ENCODE measurements around the gene TTYH2.
"Not testable (repeated sequence)": the region's sequence is repeated elsewhere in the genome, so short reads cannot be mapped to it uniquely, and the experiment has no call there.

The TTYH2 gene, protein sequence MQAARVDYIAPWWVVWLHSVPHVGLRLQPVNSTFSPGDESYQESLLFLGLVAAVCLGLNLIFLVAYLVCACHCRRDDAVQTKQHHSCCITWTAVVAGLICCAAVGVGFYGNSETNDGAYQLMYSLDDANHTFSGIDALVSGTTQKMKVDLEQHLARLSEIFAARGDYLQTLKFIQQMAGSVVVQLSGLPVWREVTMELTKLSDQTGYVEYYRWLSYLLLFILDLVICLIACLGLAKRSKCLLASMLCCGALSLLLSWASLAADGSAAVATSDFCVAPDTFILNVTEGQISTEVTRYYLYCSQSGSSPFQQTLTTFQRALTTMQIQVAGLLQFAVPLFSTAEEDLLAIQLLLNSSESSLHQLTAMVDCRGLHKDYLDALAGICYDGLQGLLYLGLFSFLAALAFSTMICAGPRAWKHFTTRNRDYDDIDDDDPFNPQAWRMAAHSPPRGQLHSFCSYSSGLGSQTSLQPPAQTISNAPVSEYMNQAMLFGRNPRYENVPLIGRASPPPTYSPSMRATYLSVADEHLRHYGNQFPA

DNA sequence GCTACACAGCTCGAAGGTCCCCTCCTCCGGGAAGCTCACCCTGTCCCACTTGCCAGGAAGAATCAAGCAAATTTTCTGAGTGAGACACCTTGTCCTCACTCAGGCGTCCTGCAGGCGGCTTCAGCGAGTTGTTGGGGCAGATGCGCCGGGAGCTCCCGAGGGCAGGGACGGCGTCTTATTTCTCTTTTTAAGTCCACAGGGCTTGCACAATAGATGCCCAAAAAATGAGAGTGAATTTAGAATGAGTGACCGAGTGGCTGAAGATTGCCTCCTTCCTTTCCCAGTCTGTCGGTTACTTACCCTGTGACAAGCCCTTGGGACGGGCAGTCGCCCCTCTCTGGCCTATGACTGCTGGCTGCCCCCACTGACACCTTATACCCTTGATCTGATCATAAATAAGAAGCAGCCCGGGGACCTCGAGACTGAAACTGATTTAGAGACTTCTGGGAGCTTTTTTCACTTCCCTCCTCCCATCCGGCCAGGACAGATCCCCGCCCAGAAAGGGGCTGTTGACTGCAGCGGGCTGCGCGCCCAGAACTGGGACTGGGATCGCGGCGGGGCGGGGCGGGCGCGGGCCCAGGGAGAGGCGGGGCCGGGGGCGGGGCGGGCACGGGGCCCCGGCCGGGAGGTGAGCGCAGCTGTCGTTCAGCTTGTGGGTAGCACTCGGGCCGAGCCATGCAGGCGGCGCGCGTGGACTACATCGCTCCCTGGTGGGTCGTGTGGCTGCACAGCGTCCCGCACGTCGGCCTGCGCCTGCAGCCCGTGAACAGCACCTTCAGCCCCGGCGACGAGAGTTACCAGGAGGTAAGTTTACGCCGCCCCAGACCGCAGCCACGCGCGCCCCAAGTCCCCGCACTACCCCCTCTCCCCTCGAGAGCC, at the start of gene TTYH2:
TSS of gene TTYH2 (plus strand) at position 659 of the 879 bp plus-strand sequence. CDS start at position 676, 17 bp downstream.
- peak; percentile 89 for DNase-seq (ENCODE audit: low spot score)

DNA sequence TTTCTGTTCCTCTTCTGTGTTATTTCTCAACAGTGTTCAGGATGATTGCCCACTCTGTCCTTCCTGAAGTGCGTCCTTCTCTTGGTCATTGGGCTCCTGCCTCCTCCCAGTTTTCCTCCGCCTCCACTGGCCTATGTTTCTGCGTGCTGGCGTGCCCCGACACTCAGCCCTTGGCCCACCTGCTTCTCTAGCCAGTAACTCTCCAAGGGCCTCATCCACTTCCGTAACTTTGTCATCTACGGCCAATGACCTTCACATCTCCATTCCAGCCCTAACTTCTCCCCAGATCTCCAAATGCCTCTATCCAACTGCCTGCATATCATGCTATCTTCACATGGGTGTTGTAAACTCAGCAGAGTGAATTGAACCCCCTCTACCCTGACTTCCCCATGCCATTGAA, 49.5 kb upstream of the TTYH2 start:
- DNase-seq (ENCODE audit: low spot score), result no peak

DNA sequence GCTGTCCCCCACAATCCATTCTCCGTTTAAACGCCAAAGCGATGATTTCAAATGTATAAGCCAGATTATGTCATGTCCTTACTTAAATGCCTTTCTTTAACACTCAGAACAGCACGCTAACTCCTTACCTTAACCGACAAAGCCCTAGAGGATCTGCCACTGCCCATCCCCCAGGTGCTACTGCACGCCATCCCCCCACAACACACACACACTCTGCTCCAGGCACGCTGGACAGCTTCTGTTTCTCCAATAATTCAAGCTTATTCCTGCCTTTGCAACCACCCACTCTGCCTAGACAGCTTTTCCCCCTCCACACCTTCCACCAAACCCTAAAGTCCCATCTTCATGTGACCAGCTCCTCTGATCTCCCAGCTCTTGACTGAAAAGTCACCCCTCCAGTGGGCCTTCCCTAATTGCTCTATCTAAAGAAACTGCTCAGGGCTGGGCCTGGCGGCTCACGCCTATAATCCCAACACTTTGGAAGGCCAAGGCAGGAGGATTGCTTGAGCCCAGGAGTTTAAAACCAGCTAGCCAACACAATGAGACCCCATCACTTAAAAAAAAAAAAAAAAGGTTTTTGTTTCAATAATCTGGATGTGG, 48.8 kb upstream of the TTYH2 start:
- no peak for DNase-seq (ENCODE audit: low spot score)

DNA sequence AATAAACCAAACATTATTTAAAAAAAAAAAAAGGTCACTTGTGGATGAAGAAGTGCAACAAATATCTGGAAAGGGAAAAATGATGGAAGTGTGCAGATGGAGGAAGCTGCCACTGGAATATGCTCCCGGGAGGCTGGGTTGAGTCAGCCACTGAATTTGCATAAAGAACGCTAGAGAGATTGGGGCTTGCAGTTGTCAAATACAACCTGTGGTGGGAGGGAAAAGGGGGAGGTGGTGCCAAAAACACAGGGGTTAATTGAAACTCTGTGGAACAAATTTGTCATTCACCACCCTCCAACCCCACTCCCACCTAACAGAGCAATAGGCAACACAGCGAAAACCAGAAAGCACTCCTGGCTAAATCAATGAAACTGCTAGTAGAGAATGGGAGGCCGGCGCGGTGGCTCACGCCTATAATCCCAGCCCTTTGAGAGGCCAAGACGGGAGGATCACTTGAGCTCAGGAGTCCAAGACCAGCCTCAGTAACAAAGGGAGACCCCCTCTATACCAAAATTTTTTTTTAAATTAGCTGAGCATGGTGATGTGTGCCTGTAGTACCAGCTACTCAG, 47.5 kb upstream of the TTYH2 start:
- DNase-seq (ENCODE audit: low spot score), result no peak

DNA sequence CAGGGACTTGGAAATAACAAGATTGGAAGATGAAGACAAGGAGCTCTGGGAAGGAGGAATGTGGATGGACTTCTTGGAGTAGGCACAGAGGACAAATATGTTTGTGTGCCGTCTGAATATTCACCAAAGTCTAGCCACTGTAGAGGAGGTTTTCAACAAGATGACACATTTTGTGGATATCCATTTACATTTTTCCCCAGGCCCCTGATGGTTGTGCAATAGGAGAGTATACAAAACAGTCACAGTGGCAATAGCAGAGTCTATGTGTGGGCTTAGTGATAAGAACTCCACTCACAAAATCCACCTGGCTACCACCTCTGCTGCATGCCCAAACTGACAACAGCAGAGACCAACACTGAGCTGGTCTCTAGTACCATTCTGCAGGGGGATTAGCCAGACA, 42.4 kb upstream of the TTYH2 start:
- no peak for DNase-seq (ENCODE audit: low spot score)

DNA sequence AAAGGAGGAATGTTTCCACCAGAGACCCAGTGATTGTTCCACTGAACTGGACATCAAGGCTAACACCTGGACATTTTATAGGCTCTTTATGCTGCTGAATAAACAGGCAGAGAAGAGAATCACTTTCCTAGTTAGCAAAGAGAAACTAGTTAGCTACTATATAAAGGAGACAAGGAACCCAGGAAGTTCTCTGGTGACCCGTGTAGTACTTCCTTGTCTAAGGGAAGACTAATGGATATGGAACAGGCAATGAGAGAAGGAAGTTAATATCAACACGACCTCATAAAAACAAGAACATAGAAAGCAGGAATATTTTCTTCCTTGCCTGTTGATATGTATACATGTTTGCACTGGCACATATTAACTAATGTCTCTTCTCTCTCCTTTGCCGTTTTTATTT, 40.7 kb upstream of the TTYH2 start:
- no peak for DNase-seq (ENCODE audit: low spot score)

DNA sequence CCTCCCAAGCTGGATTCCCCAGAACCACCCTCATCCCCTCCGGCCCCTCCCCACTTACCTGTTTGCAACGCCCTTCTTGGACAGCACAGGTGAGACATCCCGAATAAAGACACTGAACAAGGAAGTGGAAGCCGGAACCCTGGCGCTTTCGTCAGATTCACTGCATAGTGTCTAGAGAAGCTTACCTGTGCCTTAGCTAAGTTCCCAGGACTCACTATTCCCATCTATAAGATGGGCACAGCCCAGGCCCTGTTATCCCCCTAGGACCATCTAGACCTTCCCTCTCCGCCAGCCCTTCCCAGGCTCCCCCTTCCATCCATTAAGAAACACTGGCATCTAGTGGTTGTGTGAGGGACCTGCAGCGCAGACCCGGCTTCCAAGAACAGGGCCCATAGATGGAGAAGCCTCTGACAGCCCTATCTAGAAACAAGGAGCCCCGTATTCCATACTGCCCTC, 36.8 kb upstream of the TTYH2 start:
- peak; percentile 61 for DNase-seq (ENCODE audit: low spot score)

DNA sequence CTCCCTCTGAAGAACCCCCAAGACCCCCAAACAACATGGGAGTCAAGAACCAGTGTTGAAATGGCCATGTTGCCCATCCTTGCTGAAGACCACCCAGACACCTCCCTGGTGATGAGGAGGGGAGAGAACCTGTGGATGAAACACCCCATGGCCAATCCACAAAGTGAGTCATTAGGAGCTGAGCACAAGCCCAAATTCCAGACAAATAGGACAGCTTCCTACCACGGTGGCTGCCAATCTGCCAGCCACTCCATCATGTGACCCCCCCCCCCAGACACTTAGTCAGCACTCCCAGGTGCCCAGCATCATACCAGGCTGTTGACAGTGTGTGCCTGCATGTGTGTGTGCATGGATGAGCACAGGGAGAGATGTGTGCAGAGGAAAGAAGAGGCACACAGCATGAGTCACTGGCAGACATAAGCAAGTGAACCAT, 36.3 kb upstream of the TTYH2 start:
- peak; percentile 10 for DNase-seq (ENCODE audit: low spot score)

DNA sequence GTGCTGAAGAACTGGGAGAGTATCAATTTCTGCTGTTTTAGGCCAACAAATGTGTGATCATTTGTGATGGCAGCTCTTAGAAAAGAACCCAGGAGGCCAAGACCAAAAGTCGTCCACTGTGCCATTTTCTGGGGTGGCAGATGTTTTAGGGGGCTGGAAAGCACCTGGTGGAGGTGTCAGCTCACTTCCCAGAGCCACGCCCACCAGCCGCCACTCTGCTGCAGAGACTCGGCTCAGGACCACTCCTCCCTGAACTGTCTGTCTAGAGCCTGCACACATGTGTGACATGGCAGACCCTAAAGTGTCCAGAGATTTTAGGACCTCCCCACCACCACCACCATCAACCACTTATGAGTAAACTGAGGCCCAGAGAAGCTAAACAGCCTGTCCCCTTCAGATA, 33.8 kb upstream of the TTYH2 start:
- no peak for DNase-seq (ENCODE audit: low spot score)

DNA sequence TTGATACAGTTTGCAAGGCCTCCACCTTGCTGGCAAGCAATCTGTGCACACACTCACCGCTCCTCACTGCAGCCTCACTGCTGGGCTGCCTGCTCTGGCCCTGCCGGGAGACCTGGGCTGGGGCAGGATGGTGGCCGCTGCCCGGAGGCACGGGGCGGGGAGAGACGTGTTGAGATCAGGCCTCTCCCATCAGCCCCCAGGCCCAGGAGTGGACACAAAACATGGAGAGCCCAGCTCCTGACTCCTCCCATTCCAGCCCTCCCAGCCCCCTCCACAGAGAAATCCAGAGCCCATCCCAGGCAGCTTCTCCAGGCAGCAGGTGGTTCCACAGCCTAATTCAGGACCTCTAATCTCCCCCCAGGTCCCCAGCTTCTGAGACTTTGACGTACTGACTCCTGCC, 33.0 kb upstream of the TTYH2 start:
- no peak for DNase-seq (ENCODE audit: low spot score)

DNA sequence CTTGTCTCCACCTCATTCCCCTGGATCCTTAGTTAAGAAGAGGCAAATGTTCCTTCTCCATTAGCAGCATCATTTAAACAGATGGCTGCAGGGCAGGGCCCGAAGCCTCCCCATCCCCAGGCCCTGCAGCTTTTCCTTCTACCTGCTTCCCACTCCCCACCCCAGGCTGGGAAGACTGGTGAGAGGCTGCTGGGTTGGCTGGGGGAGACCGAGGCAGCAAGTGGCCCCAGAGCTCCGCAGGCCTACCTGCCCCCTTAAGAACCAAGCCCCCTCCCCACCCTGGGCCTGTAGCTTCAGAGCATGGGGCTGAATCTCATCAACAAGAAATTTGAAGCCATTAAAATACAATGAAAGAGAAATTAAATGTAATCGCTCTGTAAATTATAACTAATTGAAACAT, 32.0 kb upstream of the TTYH2 start:
- DNase-seq (ENCODE audit: low spot score), result no peak

DNA sequence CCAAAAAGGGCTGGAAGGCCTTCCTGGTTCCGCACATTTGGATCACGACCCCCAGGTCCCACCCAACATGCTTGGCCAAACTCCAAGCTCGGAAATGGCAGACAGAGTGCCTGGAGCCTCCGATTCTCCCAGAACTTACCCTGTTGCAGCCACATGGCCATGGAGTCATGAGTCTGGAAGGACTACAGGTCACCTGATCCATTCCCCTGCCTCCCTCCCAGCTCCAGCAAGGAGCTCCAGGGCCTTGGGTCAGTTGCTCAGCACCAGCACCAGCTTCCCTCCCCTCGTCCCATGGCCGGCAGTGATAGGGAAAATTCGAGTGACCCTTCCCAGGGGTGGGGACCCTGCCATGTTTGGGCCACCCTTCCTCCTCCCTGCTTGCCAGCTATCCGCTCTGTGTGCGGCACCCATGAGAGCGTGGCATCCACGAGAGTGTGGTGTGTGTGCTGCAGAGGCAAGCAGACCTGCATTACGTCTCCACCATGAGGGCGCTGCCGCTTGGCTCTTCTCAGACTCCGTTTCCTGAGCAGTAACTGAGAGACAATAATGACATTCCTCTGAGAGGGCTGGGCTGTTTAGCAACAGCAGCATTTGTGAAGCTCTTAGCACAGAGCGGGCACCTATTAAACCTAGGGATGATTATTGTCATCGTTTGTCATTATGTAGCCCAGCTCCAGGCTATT, 31.2 kb upstream of the TTYH2 start:
- no peak for DNase-seq (ENCODE audit: low spot score)

DNA sequence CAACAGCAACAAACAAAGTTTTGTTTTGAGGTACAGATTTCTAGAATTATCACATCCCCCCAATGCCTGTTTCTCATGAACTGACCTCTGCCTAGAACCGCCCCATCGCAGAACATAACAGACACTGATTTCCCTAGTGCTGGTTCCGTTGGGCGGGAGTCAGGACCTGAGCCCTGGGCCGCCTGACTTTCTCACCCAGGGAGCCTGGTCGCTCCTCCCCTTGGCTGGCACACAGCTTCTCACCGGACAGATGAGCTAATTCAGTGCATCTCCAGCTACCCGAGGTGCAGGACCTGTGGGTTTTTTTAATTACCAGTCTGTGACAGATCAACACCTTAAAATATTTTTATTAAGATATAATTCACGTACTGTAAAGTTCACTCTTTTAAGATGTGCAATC, 30.0 kb upstream of the TTYH2 start:
- DNase-seq (ENCODE audit: low spot score), result no peak

DNA sequence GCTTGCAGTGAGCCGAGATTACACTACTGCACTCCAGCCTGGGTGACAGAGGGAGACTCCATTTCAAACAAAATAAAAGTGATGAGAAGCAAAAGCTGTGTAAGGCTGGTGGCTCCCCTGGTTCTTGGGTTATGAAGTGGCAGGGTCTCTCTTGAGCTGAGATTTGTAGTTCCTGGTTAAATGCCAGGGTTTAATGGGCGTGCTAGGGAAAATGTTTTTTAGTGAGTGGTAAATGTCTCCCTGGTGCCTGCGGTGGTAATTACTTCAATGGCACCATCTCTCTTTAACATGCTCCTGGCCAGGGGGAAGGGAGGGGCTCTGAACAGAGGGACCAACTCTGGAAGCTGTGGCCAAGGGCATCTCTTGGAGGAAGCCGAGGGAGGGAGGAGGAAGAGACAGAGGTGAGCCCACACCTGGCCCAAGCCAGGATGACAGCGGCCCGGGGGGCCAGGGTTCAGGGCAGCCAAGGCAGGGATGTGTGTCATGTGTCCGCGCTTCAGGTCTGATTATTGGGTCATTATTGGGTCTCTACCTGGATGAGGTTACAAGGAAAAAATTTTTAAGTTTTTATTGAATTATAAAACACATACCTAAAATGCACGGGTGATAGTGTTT, 27.7 kb upstream of the TTYH2 start:
- no peak for DNase-seq (ENCODE audit: low spot score)

DNA sequence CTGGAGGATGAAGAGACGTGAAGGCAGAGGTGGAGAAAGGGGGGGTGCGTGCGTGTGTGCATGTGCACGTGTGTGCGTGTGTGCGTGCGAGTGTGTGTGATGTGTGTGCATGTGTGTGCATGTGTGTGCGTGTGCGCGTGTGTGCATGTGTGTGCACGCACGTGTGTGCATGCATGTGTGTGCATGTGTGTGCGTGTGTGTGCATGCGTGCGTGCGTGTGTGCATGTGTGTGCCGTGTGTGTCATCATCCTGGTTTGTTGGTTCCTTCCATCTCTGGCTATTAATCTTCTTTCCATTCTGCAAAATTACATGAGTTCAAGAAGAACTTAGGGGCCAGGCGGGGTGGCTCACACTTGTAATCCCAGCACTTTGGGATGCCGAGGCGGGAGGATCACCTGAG, 26.9 kb upstream of the TTYH2 start:
- DNase-seq (ENCODE audit: low spot score), result no peak

DNA sequence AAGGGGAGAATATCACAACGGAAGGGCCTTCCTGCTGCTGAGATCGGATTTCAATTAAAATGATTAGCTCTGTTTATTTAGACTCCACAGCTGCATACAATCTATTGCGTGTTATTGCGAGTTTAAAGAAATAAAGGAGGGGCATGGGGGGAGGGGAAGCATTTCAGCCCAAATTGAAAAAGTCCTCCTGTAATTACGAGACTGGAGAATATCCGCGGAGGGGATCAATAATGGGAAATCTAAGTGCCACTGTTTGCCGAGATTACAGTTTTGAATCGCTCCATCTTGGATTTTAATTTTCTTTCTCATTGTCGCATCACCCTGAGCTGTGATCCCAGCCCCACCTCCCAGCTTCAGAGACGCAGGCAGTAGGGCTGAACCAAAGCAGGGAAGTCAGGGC, 25.6 kb upstream of the TTYH2 start:
- DNase-seq (ENCODE audit: low spot score), result no peak

DNA sequence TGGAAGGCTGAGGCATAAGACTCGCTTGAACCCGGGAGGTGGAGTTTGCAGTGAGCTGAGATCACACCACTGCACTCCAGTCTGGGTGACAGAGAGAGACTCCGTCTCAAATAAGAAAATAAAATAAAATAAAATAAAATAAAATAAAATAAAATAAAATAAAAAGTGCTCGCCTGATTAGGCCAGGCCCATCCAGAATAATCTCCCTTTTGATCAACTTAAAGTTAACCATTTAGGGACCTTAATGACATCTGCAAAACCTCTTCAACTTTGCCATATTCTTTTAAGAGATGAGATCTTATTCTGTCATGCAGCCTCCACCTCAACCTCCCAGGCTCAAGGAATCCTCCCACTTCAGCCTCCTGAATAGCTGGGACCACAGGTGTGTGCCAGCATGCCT, 24.7 kb upstream of the TTYH2 start:
- DNase-seq (ENCODE audit: low spot score), result not testable (repeated sequence)

DNA sequence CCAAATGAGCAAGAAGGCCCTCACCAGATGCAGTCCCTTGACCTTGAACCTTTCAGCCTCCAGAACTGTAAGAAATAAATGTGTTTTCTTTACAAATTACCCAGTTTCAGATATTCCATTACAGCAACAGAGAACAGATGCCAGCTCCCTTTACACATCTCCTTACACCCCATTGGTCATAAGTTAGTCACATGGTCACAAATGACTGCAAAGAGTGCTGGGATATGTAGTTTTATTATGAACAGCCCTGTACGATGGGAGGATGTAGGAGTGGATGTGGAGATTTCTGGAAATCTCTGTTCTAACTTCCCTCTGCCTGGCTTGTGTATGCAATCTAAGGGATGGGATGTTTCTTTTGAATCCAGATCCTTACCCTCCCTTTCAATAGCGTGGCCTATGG, 23.2 kb upstream of the TTYH2 start:
- DNase-seq (ENCODE audit: low spot score), result peak; percentile 70

DNA sequence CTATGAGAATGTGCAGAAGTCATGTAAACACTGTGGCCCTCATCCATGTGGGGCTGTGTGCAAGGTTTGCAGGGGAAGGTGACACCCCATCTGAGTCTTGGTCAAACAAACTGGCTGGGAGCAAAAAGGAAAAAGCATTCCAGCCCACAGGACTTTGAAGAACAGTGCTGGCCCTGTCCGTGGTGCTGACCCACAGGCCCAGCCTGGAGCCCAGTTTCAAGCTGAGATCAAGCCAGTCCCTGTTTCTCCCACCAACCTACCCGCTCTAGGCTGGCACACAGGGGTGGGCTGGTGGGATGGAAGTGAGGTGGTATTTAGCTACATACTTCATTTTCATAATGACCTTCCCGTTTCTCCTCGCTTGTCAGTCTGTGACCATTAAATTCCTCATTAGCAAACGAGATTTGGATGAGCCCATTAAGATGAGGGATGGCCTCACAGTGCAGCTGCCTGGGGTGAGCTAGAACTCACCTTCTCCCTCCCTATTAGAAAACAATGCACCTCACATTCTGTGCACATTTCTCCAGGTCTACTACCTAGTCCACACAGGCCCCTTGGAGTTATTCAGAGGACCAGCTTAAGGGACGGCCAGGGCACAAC, 22.5 kb upstream of the TTYH2 start:
- DNase-seq (ENCODE audit: low spot score), result no peak

DNA sequence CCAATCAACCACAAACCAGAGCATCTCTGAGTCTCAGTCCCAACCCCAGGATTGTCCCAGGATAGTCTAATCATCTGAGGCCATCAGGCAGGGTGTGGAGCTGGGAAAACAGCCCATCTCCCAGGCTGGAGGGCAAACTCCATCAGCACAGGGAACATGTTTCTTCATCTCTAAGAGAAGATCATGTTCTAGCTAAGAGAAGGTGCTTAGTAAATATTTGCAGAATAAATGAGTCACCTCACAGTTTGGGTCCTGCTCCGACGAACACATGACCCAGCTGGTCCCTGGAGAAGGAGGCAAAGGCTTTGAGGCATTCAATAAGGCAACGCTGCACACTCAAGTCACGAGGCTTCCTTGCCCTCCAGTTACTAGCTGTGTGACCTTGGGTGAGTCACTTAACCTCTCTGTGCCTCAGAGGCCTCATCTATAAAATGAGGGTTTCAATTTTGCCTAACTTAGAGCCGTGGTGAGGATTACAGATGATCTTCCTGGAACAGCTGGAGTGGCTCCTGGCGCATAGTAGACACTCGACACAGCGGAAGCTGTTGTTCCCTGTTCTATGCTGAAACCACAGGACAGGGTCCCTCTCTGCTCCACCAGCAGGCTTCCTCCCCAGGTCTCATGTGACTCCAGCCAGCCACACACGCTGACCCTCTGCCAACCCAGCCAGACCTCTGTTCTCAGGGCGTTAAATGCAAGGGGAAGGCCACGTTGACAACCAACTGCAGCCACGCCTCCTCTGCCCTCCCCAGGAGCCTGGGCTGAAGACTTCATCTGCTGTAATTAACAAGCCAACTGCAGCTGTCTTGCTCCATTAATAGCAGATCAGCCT, 20.2 kb upstream of the TTYH2 start:
- no peak for DNase-seq (ENCODE audit: low spot score)
